Karpas-422 (cell line): ENCODE results near the gene PRDM13. TPM values are rescaled to one million over a fixed set of nuclear protein-coding genes. Genes with fewer than 3 reads are reported as not detected.

ENCODE experiments used
- DNase-seq: peaks from one replicate; pipeline ENCODE4 v3.0.0-alpha.2; 2015
- H2AFZ ChIP-seq: fragments of 200-600 bp; sonication (generic); 2 replicates; pipeline ENCODE4 v1.6.1; 2014; ENCODE audit warnings: antibody characterized with exemption, low read length, mixed read lengths
- H3K27ac ChIP-seq: fragments of 200-600 bp; sonication (generic); 2 replicates; pipeline ENCODE4 v1.5.1; 2014; ENCODE audit warnings: mild to moderate bottlenecking, low read length, moderate library complexity
- H3K27me3 ChIP-seq: fragments of 200-600 bp; sonication (generic); 2 replicates; pipeline ENCODE4 v1.6.1; 2014; ENCODE audit warnings: low read length, mixed read lengths
- H3K36me3 ChIP-seq: fragments of 200-600 bp; sonication (generic); 2 replicates; pipeline ENCODE4 v1.6.1; 2014; ENCODE audit warnings: low read length, mixed read lengths; ENCODE audit not compliant: insufficient read depth
- H3K4me1 ChIP-seq: fragments of 200-600 bp; sonication (generic); 2 replicates; pipeline ENCODE4 v1.6.1; 2014; ENCODE audit warnings: mild to moderate bottlenecking, low read length, mixed read lengths
- H3K4me2 ChIP-seq: fragments of 200-600 bp; sonication (generic); 2 replicates; pipeline ENCODE4 v1.6.1; 2014; ENCODE audit warnings: low read length, low read depth, mild to moderate bottlenecking; ENCODE audit not compliant: poor library complexity, severe bottlenecking
- H3K4me3 ChIP-seq: fragments of 200-600 bp; sonication (generic); 2 replicates; pipeline ENCODE4 v1.5.1; 2014; ENCODE audit warnings: mild to moderate bottlenecking, antibody characterized with exemption, low read length, mixed read lengths
- H3K79me2 ChIP-seq: fragments of 200-600 bp; sonication (generic); 2 replicates; pipeline ENCODE4 v1.6.1; 2014; ENCODE audit warnings: mild to moderate bottlenecking, low read length, mixed read lengths
- H3K9ac ChIP-seq: fragments of 200-600 bp; sonication (generic); 2 replicates; pipeline ENCODE4 v1.6.0; 2014; ENCODE audit warnings: low read length
- H3K9me2 ChIP-seq: fragments of 200-600 bp; sonication (generic), shearing (Covaris generic); replicated peaks from 2 replicates; pipeline ENCODE4 v1.6.0; 2014; ENCODE audit warnings: mild to moderate bottlenecking, low read length, moderate library complexity; ENCODE audit not compliant: insufficient read depth
- H3K9me3 ChIP-seq: fragments of 300-700, 200-600 bp; sonication (generic); 2 replicates; pipeline ENCODE4 v1.6.1; 2014; ENCODE audit warnings: low read length, mixed read lengths
- H4K20me1 ChIP-seq: fragments of 200-600 bp; sonication (generic); 2 replicates; pipeline ENCODE4 v1.6.1; 2014; ENCODE audit warnings: mild to moderate bottlenecking, antibody characterized with exemption, low read length, low read depth; ENCODE audit not compliant: insufficient read depth
- total RNA-seq: library from RNA; depleted of rRNA; stranded (reverse); fragments of >200 nt; shearing (Covaris generic); gene quantifications from 2 replicates; pipeline ENCODE4 v1.2.3, GENCODE V29; 2014; ENCODE audit warnings: low replicate concordance

PRDM13 gene
- total RNA-seq, 1 experiment from 2014 or later = not detected

GRCh38 chr6:99607416-99608036 lies 893 bp downstream of the PRDM13 start:
- Histone ChIP-seq H3K9me2 (no peaks in the 10 kb centered on the region), H2AFZ (no peak overlapping the region), H3K4me1 (no peaks in the 10 kb centered on the region), H3K79me2 (no peaks in the 10 kb centered on the region), H3K27me3 (no peaks in the 10 kb centered on the region), H3K9ac (no peak overlapping the region), H3K27ac (no peak overlapping the region), H3K4me3 (no peak overlapping the region), H4K20me1 (no peaks in the 10 kb centered on the region), H3K4me2 (no peak overlapping the region), H3K9me3 (no peaks in the 10 kb centered on the region), H3K36me3 (no peaks in the 10 kb centered on the region)
- no peak for DNase-seq

- no peaks in the 10 kb centered on the region for H3K27me3 ChIP-seq
- DNase-seq = no peak
- H3K4me3 ChIP-seq = no peak overlapping the region
- H2AFZ ChIP-seq = no peak overlapping the region
- no peaks in the 10 kb centered on the region for H3K4me1 ChIP-seq
- H3K9me3 ChIP-seq = no peaks in the 10 kb centered on the region
- H3K9ac ChIP-seq = no peak overlapping the region
- no peaks in the 10 kb centered on the region for H4K20me1 ChIP-seq
- no peaks in the 10 kb centered on the region for H3K9me2 ChIP-seq
- H3K27ac ChIP-seq = no peak overlapping the region
- no peaks in the 10 kb centered on the region for H3K79me2 ChIP-seq
- H3K4me2 ChIP-seq = no peak overlapping the region
- no peaks in the 10 kb centered on the region for H3K36me3 ChIP-seq
Measured at GRCh38 chr6:99608059-99608885, 1.6 kb downstream of the PRDM13 start.

GRCh38 chr6:99608886-99609482 lies 2.4 kb downstream of the PRDM13 start:
- Histone ChIP-seq H3K9me3 (no peaks in the 10 kb centered on the region), H3K4me2 (no peak overlapping the region), H3K27ac (no peak overlapping the region), H3K4me3 (no peak overlapping the region), H3K4me1 (no peaks in the 10 kb centered on the region), H4K20me1 (no peaks in the 10 kb centered on the region), H3K9me2 (no peaks in the 10 kb centered on the region), H3K79me2 (no peaks in the 10 kb centered on the region), H3K27me3 (no peaks in the 10 kb centered on the region), H2AFZ (no peak overlapping the region), H3K36me3 (no peaks in the 10 kb centered on the region), H3K9ac (no peak overlapping the region)
- no peak for DNase-seq

GRCh38 chr6:99609905-99610489 lies 3.4 kb downstream of the PRDM13 start:
- Histone ChIP-seq H3K9ac (no peak overlapping the region), H3K9me3 (no peaks in the 10 kb centered on the region), H4K20me1 (no peaks in the 10 kb centered on the region), H3K4me1 (no peaks in the 10 kb centered on the region), H3K4me2 (no peak overlapping the region), H3K36me3 (no peaks in the 10 kb centered on the region), H2AFZ (no peak overlapping the region), H3K9me2 (no peaks in the 10 kb centered on the region), H3K4me3 (no peak overlapping the region), H3K27ac (no peak overlapping the region), H3K27me3 (no peaks in the 10 kb centered on the region), H3K79me2 (no peaks in the 10 kb centered on the region)
- no peak for DNase-seq

- Histone ChIP-seq H3K27ac (no peak overlapping the region), H3K4me2 (no peak overlapping the region), H3K9ac (no peak overlapping the region), H3K36me3 (no peaks in the 10 kb centered on the region), H2AFZ (no peak overlapping the region), H3K4me1 (no peaks in the 10 kb centered on the region), H3K9me3 (no peaks in the 10 kb centered on the region), H3K27me3 (no peaks in the 10 kb centered on the region), H4K20me1 (no peaks in the 10 kb centered on the region), H3K79me2 (no peaks in the 10 kb centered on the region), H3K4me3 (no peak overlapping the region), H3K9me2 (no peaks in the 10 kb centered on the region)
- no peak for DNase-seq
Measured at GRCh38 chr6:99611148-99611547, 4.5 kb downstream of the PRDM13 start.

GRCh38 chr6:99612551-99613408 lies 6.1 kb downstream of the PRDM13 start:
- Histone ChIP-seq H3K4me2 (no peak overlapping the region), H3K27me3 (no peaks in the 10 kb centered on the region), H3K9me3 (no peaks in the 10 kb centered on the region), H2AFZ (no peak overlapping the region), H3K27ac (no peak overlapping the region), H3K36me3 (no peaks in the 10 kb centered on the region), H3K4me1 (no peaks in the 10 kb centered on the region), H3K4me3 (no peak overlapping the region), H3K9me2 (no peaks in the 10 kb centered on the region), H3K79me2 (no peaks in the 10 kb centered on the region), H3K9ac (no peak overlapping the region), H4K20me1 (no peaks in the 10 kb centered on the region)
- no peak for DNase-seq

GRCh38 chr6:99613409-99613704 lies 6.7 kb downstream of the PRDM13 start:
- Histone ChIP-seq H3K27me3 (no peaks in the 10 kb centered on the region), H3K79me2 (no peaks in the 10 kb centered on the region), H2AFZ (no peak overlapping the region), H3K36me3 (no peaks in the 10 kb centered on the region), H3K4me2 (no peak overlapping the region), H4K20me1 (no peaks in the 10 kb centered on the region), H3K9ac (no peak overlapping the region), H3K4me1 (no peaks in the 10 kb centered on the region), H3K27ac (no peak overlapping the region), H3K9me2 (no peaks in the 10 kb centered on the region), H3K9me3 (no peaks in the 10 kb centered on the region), H3K4me3 (no peak overlapping the region)
- DNase-seq = no peak
